GM18909 (cell line): ENCODE measurements around the gene CD248.
"Not testable (repeated sequence)": the region's sequence is repeated elsewhere in the genome, so short reads cannot be mapped to it uniquely, and the experiment has no call there.

ENCODE experiments used
- ATAC-seq: cut with Tn5 transposase; IDR thresholded peaks from one replicate; pipeline ENCODE4 v1.9.1; 2021; ENCODE audit warnings: mild to moderate bottlenecking; ENCODE audit not compliant: unreplicated experiment, poor library complexity

The CD248 gene

GRCh38 chr11:66278363-66279091 lies 38.3 kb downstream of the CD248 start:
- ATAC-seq, result no peak

GRCh38 chr11:66277471-66278362 lies 39.1 kb downstream of the CD248 start, which contains the start of gene CNIH2:
Gene CNIH2, plus strand, starts transcription at chr11:66278175. Its CDS starts 282 bp downstream, at chr11:66278457.
- ATAC-seq, result no peak

- ATAC-seq, result not testable (repeated sequence)
These were observed 39.8 kb downstream of the CD248 start for GRCh38 chr11:66277064-66277463.

GRCh38 chr11:66276619-66277018 lies 40.2 kb downstream of the CD248 start:
- ATAC-seq, result not testable (repeated sequence)

- ATAC-seq, result no peak
These were observed 40.7 kb downstream of the CD248 start for GRCh38 chr11:66275984-66276612.

- no peak for ATAC-seq
These were observed 41.4 kb downstream of the CD248 start for GRCh38 chr11:66275396-66275795.

GRCh38 chr11:66274219-66274618 lies 42.6 kb downstream of the CD248 start:
- no peak for ATAC-seq

GRCh38 chr11:66272596-66272995 lies 44.2 kb downstream of the CD248 start:
- ATAC-seq, result no peak

- ATAC-seq, result no peak
These were observed 45.0 kb downstream of the CD248 start for GRCh38 chr11:66271816-66272215.

GRCh38 chr11:66268952-66269905 lies 47.6 kb downstream of the CD248 start:
- ATAC-seq, result no peak

- peak; percentile 81 for ATAC-seq
These were observed 48.4 kb downstream of the CD248 start, which contains the start of gene RAB1B for GRCh38 chr11:66268244-66268951. Gene RAB1B, plus strand, starts transcription at chr11:66268639. Its CDS starts 41 bp downstream, at chr11:66268680.

GRCh38 chr11:66267379-66268243 lies 49.2 kb downstream of the CD248 start:
- peak; percentile 54 for ATAC-seq

GRCh38 chr11:66267039-66267378 lies 49.8 kb downstream of the CD248 start:
- no peak for ATAC-seq

- no peak for ATAC-seq
These were observed 50.3 kb downstream of the CD248 start for GRCh38 chr11:66266378-66267038.

- ATAC-seq, result no peak
These were observed 51.1 kb downstream of the CD248 start for GRCh38 chr11:66265531-66266377.

- no peak for ATAC-seq
These were observed 51.9 kb downstream of the CD248 start for GRCh38 chr11:66264914-66265313.
